ENCODE results near the gene GIT2. TPM values are rescaled to one million over a fixed set of nuclear protein-coding genes. Genes with fewer than 3 reads are reported as not detected.

Gene GIT2
- total RNA-seq, 1 experiment from 2014 or later, result 21.7 TPM

DNA sequence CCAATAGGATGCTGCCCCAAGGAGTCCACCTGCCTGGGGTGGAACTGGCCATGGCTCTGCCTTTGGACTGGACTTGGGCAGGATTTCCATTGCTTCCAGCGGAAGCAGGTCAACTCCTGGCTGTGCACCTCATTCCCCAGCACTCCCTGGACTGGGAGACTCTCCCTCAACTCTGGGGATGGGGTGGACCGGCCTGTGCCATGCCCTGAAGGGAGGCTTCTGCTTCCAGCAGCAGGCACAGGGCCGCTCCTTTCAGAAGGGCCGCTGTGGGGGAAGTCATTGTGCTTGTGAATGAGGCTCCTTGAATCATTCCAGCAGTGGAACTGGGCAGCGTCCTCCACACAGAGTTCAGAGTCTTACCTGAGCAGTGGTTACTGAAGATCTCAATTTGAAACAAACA, 73.1 kb downstream of the GIT2 start:
- ChIA-PET CTCF (no interaction called here), POLR2A (no interaction called here)
- Mint-ChIP-seq H3K4me1 (peaks cover 13% of the 10 kb centered on the region; the same call in 1 of the 2 replicates), H3K27me3 (ENCODE audit: low read depth) (no peaks in the 10 kb centered on the region), H3K36me3 (peaks cover 18% of the 10 kb centered on the region), H3K4me3 (no peak overlapping the region), H3K27ac (no peak overlapping the region), H3K9me3 (peaks cover 5% of the 10 kb centered on the region; the same call in 1 of the 2 replicates)
- TF ChIP-seq, protein P1, sequence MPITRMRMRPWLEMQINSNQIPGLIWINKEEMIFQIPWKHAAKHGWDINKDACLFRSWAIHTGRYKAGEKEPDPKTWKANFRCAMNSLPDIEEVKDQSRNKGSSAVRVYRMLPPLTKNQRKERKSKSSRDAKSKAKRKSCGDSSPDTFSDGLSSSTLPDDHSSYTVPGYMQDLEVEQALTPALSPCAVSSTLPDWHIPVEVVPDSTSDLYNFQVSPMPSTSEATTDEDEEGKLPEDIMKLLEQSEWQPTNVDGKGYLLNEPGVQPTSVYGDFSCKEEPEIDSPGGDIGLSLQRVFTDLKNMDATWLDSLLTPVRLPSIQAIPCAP (CRISPR knock-in tag; IDR thresholded peaks at IDR 0.05), result no peak
- TF ChIP-seq JUN (CRISPR knock-in tag; IDR thresholded peaks at IDR 0.05) (no peak), SOX15 (CRISPR knock-in tag; IDR thresholded peaks at IDR 0.05) (no peak), E2F5 (CRISPR knock-in tag; IDR thresholded peaks at IDR 0.05) (no peak), FOXP1 (CRISPR knock-in tag; IDR thresholded peaks at IDR 0.05; ENCODE audit: borderline replicate concordance) (no peak), RORB (CRISPR knock-in tag; IDR thresholded peaks at IDR 0.05) (no peak), PRRX2 (CRISPR knock-in tag; IDR thresholded peaks at IDR 0.05) (no peak), TP53 (CRISPR knock-in tag; IDR thresholded peaks at IDR 0.05) (no peak), ATF2 (CRISPR knock-in tag; IDR thresholded peaks at IDR 0.05; ENCODE audit: borderline replicate concordance, low read depth) (no peak), GRHL2 (CRISPR knock-in tag; IDR thresholded peaks at IDR 0.05; ENCODE audit: insufficient replicate concordance, severe bottlenecking) (no peak), GABPB1 (CRISPR knock-in tag; IDR thresholded peaks at IDR 0.05) (no peak), ZSCAN18 (CRISPR knock-in tag; IDR thresholded peaks at IDR 0.05) (no peak), PREB (CRISPR knock-in tag; IDR thresholded peaks at IDR 0.05; ENCODE audit: borderline replicate concordance) (no peak), ZNF138 (CRISPR knock-in tag; conservative IDR thresholded peaks at IDR 0.05) (no peak), ZNF671 (CRISPR knock-in tag; IDR thresholded peaks at IDR 0.05) (no peak), USF1 (CRISPR knock-in tag; IDR thresholded peaks at IDR 0.05) (no peak), ARID4B (CRISPR knock-in tag; IDR thresholded peaks at IDR 0.05; ENCODE audit: borderline replicate concordance) (no peak), TCF7 (CRISPR knock-in tag; IDR thresholded peaks at IDR 0.05; ENCODE audit: low read depth) (no peak)
- TF ChIP-seq, protein P2, sequence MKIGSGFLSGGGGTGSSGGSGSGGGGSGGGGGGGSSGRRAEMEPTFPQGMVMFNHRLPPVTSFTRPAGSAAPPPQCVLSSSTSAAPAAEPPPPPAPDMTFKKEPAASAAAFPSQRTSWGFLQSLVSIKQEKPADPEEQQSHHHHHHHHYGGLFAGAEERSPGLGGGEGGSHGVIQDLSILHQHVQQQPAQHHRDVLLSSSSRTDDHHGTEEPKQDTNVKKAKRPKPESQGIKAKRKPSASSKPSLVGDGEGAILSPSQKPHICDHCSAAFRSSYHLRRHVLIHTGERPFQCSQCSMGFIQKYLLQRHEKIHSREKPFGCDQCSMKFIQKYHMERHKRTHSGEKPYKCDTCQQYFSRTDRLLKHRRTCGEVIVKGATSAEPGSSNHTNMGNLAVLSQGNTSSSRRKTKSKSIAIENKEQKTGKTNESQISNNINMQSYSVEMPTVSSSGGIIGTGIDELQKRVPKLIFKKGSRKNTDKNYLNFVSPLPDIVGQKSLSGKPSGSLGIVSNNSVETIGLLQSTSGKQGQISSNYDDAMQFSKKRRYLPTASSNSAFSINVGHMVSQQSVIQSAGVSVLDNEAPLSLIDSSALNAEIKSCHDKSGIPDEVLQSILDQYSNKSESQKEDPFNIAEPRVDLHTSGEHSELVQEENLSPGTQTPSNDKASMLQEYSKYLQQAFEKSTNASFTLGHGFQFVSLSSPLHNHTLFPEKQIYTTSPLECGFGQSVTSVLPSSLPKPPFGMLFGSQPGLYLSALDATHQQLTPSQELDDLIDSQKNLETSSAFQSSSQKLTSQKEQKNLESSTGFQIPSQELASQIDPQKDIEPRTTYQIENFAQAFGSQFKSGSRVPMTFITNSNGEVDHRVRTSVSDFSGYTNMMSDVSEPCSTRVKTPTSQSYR (CRISPR knock-in tag; IDR thresholded peaks at IDR 0.05), result no peak
- TF ChIP-seq, protein P3, sequence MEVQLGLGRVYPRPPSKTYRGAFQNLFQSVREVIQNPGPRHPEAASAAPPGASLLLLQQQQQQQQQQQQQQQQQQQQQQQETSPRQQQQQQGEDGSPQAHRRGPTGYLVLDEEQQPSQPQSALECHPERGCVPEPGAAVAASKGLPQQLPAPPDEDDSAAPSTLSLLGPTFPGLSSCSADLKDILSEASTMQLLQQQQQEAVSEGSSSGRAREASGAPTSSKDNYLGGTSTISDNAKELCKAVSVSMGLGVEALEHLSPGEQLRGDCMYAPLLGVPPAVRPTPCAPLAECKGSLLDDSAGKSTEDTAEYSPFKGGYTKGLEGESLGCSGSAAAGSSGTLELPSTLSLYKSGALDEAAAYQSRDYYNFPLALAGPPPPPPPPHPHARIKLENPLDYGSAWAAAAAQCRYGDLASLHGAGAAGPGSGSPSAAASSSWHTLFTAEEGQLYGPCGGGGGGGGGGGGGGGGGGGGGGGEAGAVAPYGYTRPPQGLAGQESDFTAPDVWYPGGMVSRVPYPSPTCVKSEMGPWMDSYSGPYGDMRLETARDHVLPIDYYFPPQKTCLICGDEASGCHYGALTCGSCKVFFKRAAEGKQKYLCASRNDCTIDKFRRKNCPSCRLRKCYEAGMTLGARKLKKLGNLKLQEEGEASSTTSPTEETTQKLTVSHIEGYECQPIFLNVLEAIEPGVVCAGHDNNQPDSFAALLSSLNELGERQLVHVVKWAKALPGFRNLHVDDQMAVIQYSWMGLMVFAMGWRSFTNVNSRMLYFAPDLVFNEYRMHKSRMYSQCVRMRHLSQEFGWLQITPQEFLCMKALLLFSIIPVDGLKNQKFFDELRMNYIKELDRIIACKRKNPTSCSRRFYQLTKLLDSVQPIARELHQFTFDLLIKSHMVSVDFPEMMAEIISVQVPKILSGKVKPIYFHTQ (CRISPR knock-in tag; IDR thresholded peaks at IDR 0.05), result no peak
- ATAC-seq, result no peak
- no peak for DNase-seq (ENCODE audit: low spot score)

All from WTC11 (cell line).